SU-DHL-6 (cell line): ENCODE measurements around the gene ITGB2.

Experiments
- CTCF ChIP-seq: fragments of 200-600 bp; sonication (generic); IDR thresholded peaks from one replicate; pipeline ENCODE4 v1.5.1; 2017; ENCODE audit warnings: antibody characterized with exemption, mild to moderate bottlenecking, low read length, moderate library complexity; ENCODE audit not compliant: insufficient read depth, poor library complexity, severe bottlenecking
- EZH2phosphoT487 ChIP-seq: fragments of 200-600 bp; sonication (generic), shearing (Covaris generic); conservative IDR thresholded peaks from 2 replicates; pipeline ENCODE4 v1.6.1; 2018; ENCODE audit warnings: mild to moderate bottlenecking, antibody characterized with exemption, low read length, moderate library complexity, mixed read lengths

GRCh38 chr21:44927587-44928461 lies 7.1 kb upstream of the ITGB2 start:
- TF ChIP-seq CTCF (no peak), EZH2phosphoT487 (no peak)
